ENCODE data around the gene TMPRSS11F.

GRCh38 chr4:68119921-68120320 lies 9.7 kb downstream of the TMPRSS11F start:
- TF ChIP-seq CTCF (IDR thresholded peaks at IDR 0.05 in 4 of 5, conservative IDR thresholded peaks at IDR 0.05 in 1 of 5) (no peak), POLR2A (IDR thresholded peaks at IDR 0.05) (no peak)
